Measurements from ENCODE around the gene EVA1C. TPM values are rescaled to one million over a fixed set of nuclear protein-coding genes. Genes with fewer than 3 reads are reported as not detected.

EVA1C gene
- polyA plus RNA-seq, 1 donor from 2014 or later = 2.1 TPM

- Histone ChIP-seq H2AFZ (ENCODE audit: low read depth, low read length) (no peak overlapping the region), H3K9me2 (ENCODE audit: insufficient read depth, low read length) (no peaks in the 10 kb centered on the region), H3K4me2 (ENCODE audit: low read length) (peak overlapping the region; percentile 80), H3K4me3 (ENCODE audit: low read length) (peak overlapping the region; percentile 97), H4K20me1 (ENCODE audit: insufficient read depth) (no peaks in the 10 kb centered on the region), H3F3A (ENCODE audit: insufficient read depth, low read length, poor library complexity, severe bottlenecking) (no peaks in the 10 kb centered on the region), H3K9me3 (ENCODE audit: low read length) (no peaks in the 10 kb centered on the region), H3K36me3 (ENCODE audit: insufficient read depth, low read length) (no peaks in the 10 kb centered on the region), H3K27me3 (ENCODE audit: insufficient read depth, low read depth, low read length) (no peaks in the 10 kb centered on the region), H3K27ac (ENCODE audit: low read length) (no peak overlapping the region), H3K79me2 (replicated peaks; ENCODE audit: insufficient read depth, low read length) (peaks cover 8% of the 10 kb centered on the region), H3K9ac (ENCODE audit: low read length) (peak overlapping the region; percentile 46)
- no peak for TF ChIP-seq TAF1 (IDR thresholded peaks at IDR 0.05; ENCODE audit: low read depth)
- TF ChIP-seq, protein P1, sequence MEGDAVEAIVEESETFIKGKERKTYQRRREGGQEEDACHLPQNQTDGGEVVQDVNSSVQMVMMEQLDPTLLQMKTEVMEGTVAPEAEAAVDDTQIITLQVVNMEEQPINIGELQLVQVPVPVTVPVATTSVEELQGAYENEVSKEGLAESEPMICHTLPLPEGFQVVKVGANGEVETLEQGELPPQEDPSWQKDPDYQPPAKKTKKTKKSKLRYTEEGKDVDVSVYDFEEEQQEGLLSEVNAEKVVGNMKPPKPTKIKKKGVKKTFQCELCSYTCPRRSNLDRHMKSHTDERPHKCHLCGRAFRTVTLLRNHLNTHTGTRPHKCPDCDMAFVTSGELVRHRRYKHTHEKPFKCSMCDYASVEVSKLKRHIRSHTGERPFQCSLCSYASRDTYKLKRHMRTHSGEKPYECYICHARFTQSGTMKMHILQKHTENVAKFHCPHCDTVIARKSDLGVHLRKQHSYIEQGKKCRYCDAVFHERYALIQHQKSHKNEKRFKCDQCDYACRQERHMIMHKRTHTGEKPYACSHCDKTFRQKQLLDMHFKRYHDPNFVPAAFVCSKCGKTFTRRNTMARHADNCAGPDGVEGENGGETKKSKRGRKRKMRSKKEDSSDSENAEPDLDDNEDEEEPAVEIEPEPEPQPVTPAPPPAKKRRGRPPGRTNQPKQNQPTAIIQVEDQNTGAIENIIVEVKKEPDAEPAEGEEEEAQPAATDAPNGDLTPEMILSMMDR (IDR thresholded peaks at IDR 0.05; ENCODE audit: poor library complexity, severe bottlenecking) = no peak
- no peak for TF ChIP-seq POLR2AphosphoS5 (IDR thresholded peaks at IDR 0.05)
- TF ChIP-seq SMC3 (conservative IDR thresholded peaks at IDR 0.05; ENCODE audit: poor library complexity) = no peak
- no peak for TF ChIP-seq RAD21 (conservative IDR thresholded peaks at IDR 0.05)
- no peak for TF ChIP-seq MXI1 (conservative IDR thresholded peaks at IDR 0.05; ENCODE audit: poor library complexity, severe bottlenecking)
- TF ChIP-seq EP300 (conservative IDR thresholded peaks at IDR 0.05; ENCODE audit: poor library complexity, severe bottlenecking) = no peak
- TF ChIP-seq, protein P2, sequence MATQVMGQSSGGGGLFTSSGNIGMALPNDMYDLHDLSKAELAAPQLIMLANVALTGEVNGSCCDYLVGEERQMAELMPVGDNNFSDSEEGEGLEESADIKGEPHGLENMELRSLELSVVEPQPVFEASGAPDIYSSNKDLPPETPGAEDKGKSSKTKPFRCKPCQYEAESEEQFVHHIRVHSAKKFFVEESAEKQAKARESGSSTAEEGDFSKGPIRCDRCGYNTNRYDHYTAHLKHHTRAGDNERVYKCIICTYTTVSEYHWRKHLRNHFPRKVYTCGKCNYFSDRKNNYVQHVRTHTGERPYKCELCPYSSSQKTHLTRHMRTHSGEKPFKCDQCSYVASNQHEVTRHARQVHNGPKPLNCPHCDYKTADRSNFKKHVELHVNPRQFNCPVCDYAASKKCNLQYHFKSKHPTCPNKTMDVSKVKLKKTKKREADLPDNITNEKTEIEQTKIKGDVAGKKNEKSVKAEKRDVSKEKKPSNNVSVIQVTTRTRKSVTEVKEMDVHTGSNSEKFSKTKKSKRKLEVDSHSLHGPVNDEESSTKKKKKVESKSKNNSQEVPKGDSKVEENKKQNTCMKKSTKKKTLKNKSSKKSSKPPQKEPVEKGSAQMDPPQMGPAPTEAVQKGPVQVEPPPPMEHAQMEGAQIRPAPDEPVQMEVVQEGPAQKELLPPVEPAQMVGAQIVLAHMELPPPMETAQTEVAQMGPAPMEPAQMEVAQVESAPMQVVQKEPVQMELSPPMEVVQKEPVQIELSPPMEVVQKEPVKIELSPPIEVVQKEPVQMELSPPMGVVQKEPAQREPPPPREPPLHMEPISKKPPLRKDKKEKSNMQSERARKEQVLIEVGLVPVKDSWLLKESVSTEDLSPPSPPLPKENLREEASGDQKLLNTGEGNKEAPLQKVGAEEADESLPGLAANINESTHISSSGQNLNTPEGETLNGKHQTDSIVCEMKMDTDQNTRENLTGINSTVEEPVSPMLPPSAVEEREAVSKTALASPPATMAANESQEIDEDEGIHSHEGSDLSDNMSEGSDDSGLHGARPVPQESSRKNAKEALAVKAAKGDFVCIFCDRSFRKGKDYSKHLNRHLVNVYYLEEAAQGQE (IDR thresholded peaks at IDR 0.05; ENCODE audit: borderline replicate concordance) = no peak
- no peak for TF ChIP-seq EZH2 (IDR thresholded peaks at IDR 0.05; ENCODE audit: borderline replicate concordance, insufficient read depth, low read length, poor library complexity, severe bottlenecking)
These were observed 20.8 kb upstream of the EVA1C start for GRCh38 chr21:32391755-32392154.

DNA sequence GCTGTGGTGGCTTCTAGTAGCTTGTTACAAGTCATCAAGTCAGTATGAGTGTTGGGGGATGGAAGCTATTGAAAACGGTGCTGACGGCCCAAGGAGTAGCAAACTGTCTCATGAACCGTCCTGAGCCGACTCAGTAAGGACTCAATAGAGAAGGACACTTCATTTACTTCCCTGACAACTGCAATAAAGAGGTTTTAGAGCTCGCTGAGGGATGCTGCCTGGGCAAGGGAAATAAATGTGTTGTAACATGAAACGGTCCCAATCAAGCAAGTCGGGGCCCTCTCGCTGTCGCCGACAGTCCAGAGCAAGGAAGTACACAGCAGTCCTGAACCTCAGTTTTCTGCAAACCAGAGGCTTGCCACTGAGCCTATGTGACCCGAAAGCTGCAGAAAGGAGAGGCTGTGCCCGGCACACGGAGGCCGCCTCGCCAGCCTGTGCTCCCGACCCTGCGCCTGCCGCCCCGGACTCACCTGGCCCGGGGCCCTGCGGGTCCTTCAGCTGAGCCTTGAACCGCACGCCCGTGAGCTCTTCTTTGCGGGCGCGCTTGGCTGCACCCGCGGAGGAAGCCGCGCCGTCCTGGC is 20.1 kb upstream of the EVA1C start:
- TF ChIP-seq SMC3 (conservative IDR thresholded peaks at IDR 0.05; ENCODE audit: poor library complexity) (no peak), TAF1 (IDR thresholded peaks at IDR 0.05; ENCODE audit: low read depth) (no peak), POLR2AphosphoS5 (IDR thresholded peaks at IDR 0.05) (no peak), MXI1 (conservative IDR thresholded peaks at IDR 0.05; ENCODE audit: poor library complexity, severe bottlenecking) (no peak), RAD21 (conservative IDR thresholded peaks at IDR 0.05) (no peak), EZH2 (IDR thresholded peaks at IDR 0.05; ENCODE audit: borderline replicate concordance, insufficient read depth, low read length, poor library complexity, severe bottlenecking) (no peak), EP300 (conservative IDR thresholded peaks at IDR 0.05; ENCODE audit: poor library complexity, severe bottlenecking) (no peak)
- TF ChIP-seq, protein P1 (IDR thresholded peaks at IDR 0.05; ENCODE audit: poor library complexity, severe bottlenecking) = no peak
- TF ChIP-seq, protein P2 (IDR thresholded peaks at IDR 0.05; ENCODE audit: borderline replicate concordance) = no peak
- H3F3A ChIP-seq (ENCODE audit: insufficient read depth, low read length, poor library complexity, severe bottlenecking) = no peaks in the 10 kb centered on the region
- H3K79me2 ChIP-seq (replicated peaks; ENCODE audit: insufficient read depth, low read length) = peaks cover 8% of the 10 kb centered on the region
- H3K9me2 ChIP-seq (ENCODE audit: insufficient read depth, low read length) = no peaks in the 10 kb centered on the region
- H3K9me3 ChIP-seq (ENCODE audit: low read length) = no peaks in the 10 kb centered on the region
- H2AFZ ChIP-seq (ENCODE audit: low read depth, low read length) = peak overlapping the region; percentile 88
- no peaks in the 10 kb centered on the region for H4K20me1 ChIP-seq (ENCODE audit: insufficient read depth)
- peak overlapping the region; percentile 97 for H3K4me3 ChIP-seq (ENCODE audit: low read length)
- H3K36me3 ChIP-seq (ENCODE audit: insufficient read depth, low read length) = no peaks in the 10 kb centered on the region
- peak overlapping the region; percentile 80 for H3K4me2 ChIP-seq (ENCODE audit: low read length)
- H3K27me3 ChIP-seq (ENCODE audit: insufficient read depth, low read depth, low read length) = no peaks in the 10 kb centered on the region
- peak overlapping the region; percentile 46 for H3K9ac ChIP-seq (ENCODE audit: low read length)
- no peak overlapping the region for H3K27ac ChIP-seq (ENCODE audit: low read length)
